GM23248 (cell line): ENCODE measurements around the gene ITGB4.

Experiments used
- EZH2 ChIP-seq: fragments of 200-600 bp; sonication (generic); IDR thresholded peaks from 2 replicates; pipeline ENCODE4 v1.6.1; 2018; ENCODE audit warnings: antibody characterized with exemption, mild to moderate bottlenecking; ENCODE audit not compliant: insufficient read depth, poor library complexity, severe bottlenecking
- EZH2phosphoT487 ChIP-seq: fragments of 200-600 bp; sonication (generic); IDR thresholded peaks from 2 replicates; pipeline ENCODE4 v1.6.1; 2018; ENCODE audit warnings: antibody characterized with exemption, moderate library complexity, mild to moderate bottlenecking, low read depth; ENCODE audit not compliant: insufficient read depth

GRCh38 chr17:75695830-75696271 is 25.4 kb upstream of the ITGB4 start:
- no peak for TF ChIP-seq EZH2
- no peak for TF ChIP-seq EZH2phosphoT487
